ENCODE measurements around the gene SPATA1. TPM values are rescaled to one million over a fixed set of nuclear protein-coding genes. Genes with fewer than 3 reads are reported as not detected.

Gene SPATA1
- total RNA-seq, 5 donors from 2014 or later (not counting 1 experiment from before 2014, with no cell fraction given), result 0.25 to 3.5 (median 2.3) TPM

GRCh38 chr1:84510668-84511067, 4.5 kb downstream of the SPATA1 start:
- no peak overlapping the region for H3K27ac Mint-ChIP-seq
- CTCF ChIA-PET, result no interaction called here

DNA sequence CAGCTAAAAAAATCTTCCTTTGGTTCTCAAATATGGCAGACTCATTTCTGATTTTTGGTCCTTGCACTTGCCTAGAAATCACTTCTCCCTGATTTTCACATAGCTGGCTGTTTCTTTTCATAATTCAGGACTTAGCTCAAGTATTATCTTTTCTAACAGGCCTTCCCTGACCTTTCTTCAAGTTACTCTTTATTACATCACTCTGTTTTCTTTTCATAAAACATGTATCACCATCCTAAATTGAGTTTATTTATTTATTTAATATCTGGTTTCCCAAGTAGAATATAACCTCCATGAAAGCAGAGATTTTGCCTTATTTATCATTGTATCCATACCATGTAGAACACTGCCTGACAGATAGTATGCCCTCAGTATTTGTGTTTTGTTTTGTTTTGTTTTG, 18.4 kb downstream of the SPATA1 start:
- no peak for ATAC-seq (replicated peaks in 1 of 4)
- POLR2A ChIA-PET, result no interaction called here
- CTCF ChIA-PET, result interaction anchor here in 1 of 2 donors (0.6 kb wide), 1 partner anchor 32 kb away, joined by 3 read pairs; no protein-coding TSS in a partner anchor

More at GRCh38 chr1:84510668-84511067, 4.5 kb downstream of the SPATA1 start:
- H3K27me3 Mint-ChIP-seq, result no peaks in the 10 kb centered on the region
- H3K27me3 ChIP-seq (replicated peaks in 1 of 2; ENCODE audit: control insufficient read depth in 2 of 2, extremely low read depth in 1 of 2, insufficient read depth in 2 of 2, low read length in 1 of 2), result no peaks in the 10 kb centered on the region
- DNase-seq, result no peak
- ATAC-seq (replicated peaks in 1 of 4), result no peak
- H3K36me3 Mint-ChIP-seq, result peaks cover 16% of the 10 kb centered on the region
- no peak overlapping the region for H3K27ac ChIP-seq (ENCODE audit: low read length)
- no peak overlapping the region for H3K4me3 ChIP-seq (ENCODE audit: control insufficient read depth in 1 of 2, extremely low read depth in 1 of 2, low read length in 1 of 2)
- no peaks in the 10 kb centered on the region for H3K9me3 ChIP-seq
- peaks cover 0 to 13% (median 6%) of the 10 kb centered on the region in 3 donors for H3K4me1 Mint-ChIP-seq
- no peaks in the 10 kb centered on the region for H3K36me3 ChIP-seq (ENCODE audit: control insufficient read depth in 2 of 2, extremely low read depth in 1 of 2, insufficient read depth in 1 of 2, low read length in 1 of 2)
- peaks cover 0 to 5% (median 2%) of the 10 kb centered on the region in 3 donors for H3K9me3 Mint-ChIP-seq
- no CpG with 5 or more reads among the region's 3 CpGs for WGBS (ENCODE audit: insufficient coverage)
- H3K4me3 Mint-ChIP-seq, result no peak overlapping the region
- H3K4me1 ChIP-seq (ENCODE audit: control insufficient read depth in 1 of 2, extremely low read depth in 1 of 2, insufficient read depth in 2 of 2, low read length in 2 of 2), result peaks cover 0 to 4% of the 10 kb centered on the region in 2 experiments
- POLR2A ChIA-PET, result interaction anchor here (0.6 to 0.7 kb wide), 2 partner anchors 15 to 358 kb away, joined by 3 read pairs; no protein-coding TSS in a partner anchor

DNA sequence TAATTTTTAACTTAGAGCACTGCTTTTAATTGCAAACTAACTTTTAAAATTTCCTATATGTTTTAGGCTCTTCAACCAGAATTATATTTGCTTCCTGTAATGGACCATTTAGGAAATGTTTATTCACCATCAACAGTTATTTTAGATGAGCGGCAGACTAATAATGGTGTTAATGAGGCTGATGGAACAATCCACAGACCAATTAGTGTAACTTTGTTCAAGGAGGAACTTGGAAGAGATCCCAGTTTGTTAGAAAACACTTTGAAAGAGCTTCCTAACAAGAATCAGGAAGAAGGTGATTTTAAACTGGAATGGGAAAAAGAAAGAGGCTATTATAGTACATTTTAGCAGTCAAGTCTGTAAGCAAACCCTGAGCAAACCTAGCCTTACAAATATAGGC, 19.6 kb downstream of the SPATA1 start:
- Histone ChIP-seq H3K27me3 (replicated peaks in 1 of 2; ENCODE audit: control insufficient read depth in 2 of 2, extremely low read depth in 1 of 2, insufficient read depth in 2 of 2, low read length in 1 of 2) (no peaks in the 10 kb centered on the region), H3K36me3 (ENCODE audit: control insufficient read depth in 2 of 2, extremely low read depth in 1 of 2, insufficient read depth in 1 of 2, low read length in 1 of 2) (no peaks in the 10 kb centered on the region), H3K4me3 (ENCODE audit: control insufficient read depth in 1 of 2, extremely low read depth in 1 of 2, low read length in 1 of 2) (no peak overlapping the region), H3K27ac (ENCODE audit: low read length) (no peak overlapping the region), H3K4me1 (ENCODE audit: control insufficient read depth in 1 of 2, extremely low read depth in 1 of 2, insufficient read depth in 2 of 2, low read length in 2 of 2) (no peaks in the 10 kb centered on the region), H3K9me3 (no peaks in the 10 kb centered on the region)
- H3K27ac Mint-ChIP-seq, result no peak overlapping the region
- H3K4me1 Mint-ChIP-seq, result no peaks in the 10 kb centered on the region
- no peak overlapping the region for H3K4me3 Mint-ChIP-seq
- peaks cover 0 to 3% (median 0%) of the 10 kb centered on the region in 3 donors for H3K9me3 Mint-ChIP-seq
- H3K27me3 Mint-ChIP-seq, result no peaks in the 10 kb centered on the region
- DNase-seq (no peak), ATAC-seq (replicated peaks in 1 of 4) (no peak)
- ChIA-PET CTCF (no interaction called here), POLR2A (no interaction called here)
- H3K36me3 Mint-ChIP-seq, result peaks cover 31% of the 10 kb centered on the region
- WGBS (ENCODE audit: insufficient coverage), result no CpG with 5 or more reads among the region's 1 CpG

More for the DNA sequence above, 18.4 kb downstream of the SPATA1 start:
- no peaks in the 10 kb centered on the region for H3K27me3 Mint-ChIP-seq
- no peaks in the 10 kb centered on the region for H3K4me1 ChIP-seq (ENCODE audit: control insufficient read depth in 1 of 2, extremely low read depth in 1 of 2, insufficient read depth in 2 of 2, low read length in 2 of 2)
- no peaks in the 10 kb centered on the region for H3K27me3 ChIP-seq (replicated peaks in 1 of 2; ENCODE audit: control insufficient read depth in 2 of 2, extremely low read depth in 1 of 2, insufficient read depth in 2 of 2, low read length in 1 of 2)
- no peaks in the 10 kb centered on the region for H3K4me1 Mint-ChIP-seq
- H3K27ac Mint-ChIP-seq, result no peak overlapping the region
- no peaks in the 10 kb centered on the region for H3K9me3 ChIP-seq
- no peak overlapping the region for H3K27ac ChIP-seq (ENCODE audit: low read length)
- H3K4me3 ChIP-seq (ENCODE audit: control insufficient read depth in 1 of 2, extremely low read depth in 1 of 2, low read length in 1 of 2), result no peak overlapping the region
- H3K9me3 Mint-ChIP-seq, result peaks cover 0 to 3% (median 0%) of the 10 kb centered on the region in 3 donors
- no peak for DNase-seq
- no peaks in the 10 kb centered on the region for H3K36me3 ChIP-seq (ENCODE audit: control insufficient read depth in 2 of 2, extremely low read depth in 1 of 2, insufficient read depth in 1 of 2, low read length in 1 of 2)
- H3K36me3 Mint-ChIP-seq, result peaks cover 22% of the 10 kb centered on the region
- H3K4me3 Mint-ChIP-seq, result no peak overlapping the region

GRCh38 chr1:84538599-84538998, 32.4 kb downstream of the SPATA1 start:
- Histone ChIP-seq H3K4me3 (ENCODE audit: control insufficient read depth in 1 of 2, extremely low read depth in 1 of 2, low read length in 1 of 2) (no peak overlapping the region), H3K27ac (ENCODE audit: low read length) (no peak overlapping the region), H3K4me1 (ENCODE audit: control insufficient read depth in 1 of 2, extremely low read depth in 1 of 2, insufficient read depth in 2 of 2, low read length in 2 of 2) (no peaks in the 10 kb centered on the region), H3K27me3 (replicated peaks in 1 of 2; ENCODE audit: control insufficient read depth in 2 of 2, extremely low read depth in 1 of 2, insufficient read depth in 2 of 2, low read length in 1 of 2) (no peaks in the 10 kb centered on the region), H3K9me3 (no peaks in the 10 kb centered on the region), H3K36me3 (ENCODE audit: control insufficient read depth in 2 of 2, extremely low read depth in 1 of 2, insufficient read depth in 1 of 2, low read length in 1 of 2) (peaks cover 0 to 3% of the 10 kb centered on the region in 2 donors)
- no peak overlapping the region for H3K4me3 Mint-ChIP-seq
- H3K27ac Mint-ChIP-seq, result no peak overlapping the region
- DNase-seq, result no peak
- H3K36me3 Mint-ChIP-seq, result peaks cover 34% of the 10 kb centered on the region
- H3K9me3 Mint-ChIP-seq, result no peaks in the 10 kb centered on the region
- CTCF ChIA-PET, result interaction anchor here in 1 of 2 donors (0.6 kb wide), 1 partner anchor 1585 kb away, joined by 3 read pairs; no protein-coding TSS in a partner anchor
- no peak for ATAC-seq (replicated peaks in 1 of 4)
- peaks cover 0 to 5% (median 0%) of the 10 kb centered on the region in 3 donors for H3K4me1 Mint-ChIP-seq
- no peaks in the 10 kb centered on the region for H3K27me3 Mint-ChIP-seq
- POLR2A ChIA-PET, result no interaction called here

GRCh38 chr1:84539972-84540371, 33.8 kb downstream of the SPATA1 start:
- no peaks in the 10 kb centered on the region for H3K27me3 ChIP-seq (replicated peaks in 1 of 2; ENCODE audit: control insufficient read depth in 2 of 2, extremely low read depth in 1 of 2, insufficient read depth in 2 of 2, low read length in 1 of 2)
- Mint-ChIP-seq H3K9me3 (no peaks in the 10 kb centered on the region), H3K4me1 (peaks cover 0 to 5% (median 0%) of the 10 kb centered on the region in 3 donors), H3K4me3 (no peak overlapping the region), H3K27me3 (no peaks in the 10 kb centered on the region), H3K36me3 (peaks cover 37% of the 10 kb centered on the region), H3K27ac (no peak overlapping the region)
- no peak overlapping the region for H3K4me3 ChIP-seq (ENCODE audit: control insufficient read depth in 1 of 2, extremely low read depth in 1 of 2, low read length in 1 of 2)
- no peak overlapping the region for H3K27ac ChIP-seq (ENCODE audit: low read length)
- ATAC-seq (replicated peaks in 1 of 4), result no peak
- no peak for DNase-seq
- no CpG with 5 or more reads among the region's 3 CpGs for WGBS (ENCODE audit: insufficient coverage)
- POLR2A ChIA-PET, result no interaction called here
- H3K4me1 ChIP-seq (ENCODE audit: control insufficient read depth in 1 of 2, extremely low read depth in 1 of 2, insufficient read depth in 2 of 2, low read length in 2 of 2), result no peaks in the 10 kb centered on the region
- no peaks in the 10 kb centered on the region for H3K9me3 ChIP-seq
- H3K36me3 ChIP-seq (ENCODE audit: control insufficient read depth in 2 of 2, extremely low read depth in 1 of 2, insufficient read depth in 1 of 2, low read length in 1 of 2), result peaks cover 0 to 3% of the 10 kb centered on the region in 2 donors
- CTCF ChIA-PET, result interaction anchor here in 1 of 2 donors (0.6 kb wide), 1 partner anchor 447 kb away, joined by 6 read pairs; no protein-coding TSS in a partner anchor

DNA sequence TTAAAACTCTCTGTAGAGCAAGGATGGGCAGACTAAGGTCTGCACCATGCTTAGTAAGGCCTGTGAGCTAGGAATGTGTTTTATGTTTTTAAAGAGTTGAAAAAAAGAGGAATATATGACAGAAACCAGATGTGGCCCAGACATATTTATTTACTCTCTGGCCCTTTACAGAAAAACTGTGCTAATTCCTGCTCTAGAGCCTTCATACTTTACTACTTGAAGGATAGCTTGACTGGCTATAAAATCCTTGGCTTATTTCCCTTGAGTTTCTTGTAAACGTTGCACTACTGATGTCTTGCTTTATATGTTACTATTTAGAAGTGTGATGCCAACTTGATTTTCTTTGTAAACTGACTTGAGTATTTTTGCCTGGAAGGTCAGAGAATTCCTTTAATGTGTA, 34.6 kb downstream of the SPATA1 start:
- H3K4me3 ChIP-seq (ENCODE audit: control insufficient read depth in 1 of 2, extremely low read depth in 1 of 2, low read length in 1 of 2), result no peak overlapping the region
- H3K4me1 Mint-ChIP-seq, result peaks cover 0 to 5% (median 0%) of the 10 kb centered on the region in 3 donors
- peaks cover 37% of the 10 kb centered on the region for H3K36me3 Mint-ChIP-seq
- no peak overlapping the region for H3K27ac ChIP-seq (ENCODE audit: low read length)
- no peaks in the 10 kb centered on the region for H3K9me3 ChIP-seq
- peaks cover 0 to 3% of the 10 kb centered on the region in 2 donors for H3K36me3 ChIP-seq (ENCODE audit: control insufficient read depth in 2 of 2, extremely low read depth in 1 of 2, insufficient read depth in 1 of 2, low read length in 1 of 2)
- ATAC-seq (replicated peaks in 1 of 4) (no peak), DNase-seq (no peak)
- H3K27ac Mint-ChIP-seq, result no peak overlapping the region
- no CpG with 5 or more reads among the region's 1 CpG for WGBS (ENCODE audit: insufficient coverage)
- H3K4me3 Mint-ChIP-seq, result no peak overlapping the region
- H3K9me3 Mint-ChIP-seq, result no peaks in the 10 kb centered on the region
- POLR2A ChIA-PET, result interaction anchor here in 1 of 2 donors (0.6 to 0.7 kb wide), 2 partner anchors 451 to 616 kb away, joined by 4 read pairs; no protein-coding TSS in a partner anchor
- no peaks in the 10 kb centered on the region for H3K27me3 ChIP-seq (replicated peaks in 1 of 2; ENCODE audit: control insufficient read depth in 2 of 2, extremely low read depth in 1 of 2, insufficient read depth in 2 of 2, low read length in 1 of 2)
- H3K4me1 ChIP-seq (ENCODE audit: control insufficient read depth in 1 of 2, extremely low read depth in 1 of 2, insufficient read depth in 2 of 2, low read length in 2 of 2), result no peaks in the 10 kb centered on the region
- H3K27me3 Mint-ChIP-seq, result no peaks in the 10 kb centered on the region
- CTCF ChIA-PET, result no interaction called here

All from T-cell (primary cell).